ENCODE results near the gene NEU4. TPM values are rescaled to one million over a fixed set of nuclear protein-coding genes. Genes with fewer than 3 reads are reported as not detected.
"Not testable (repeated sequence)": the region's sequence is repeated elsewhere in the genome, so short reads cannot be mapped to it uniquely, and the experiment has no call there.

NEU4 gene
- total RNA-seq, 1 experiment from 2014 or later: 0.31 TPM

GRCh38 chr2:241813644-241814392 is 4.8 kb downstream of the NEU4 start:
- no peak for DNase-seq (ENCODE audit: low spot score)

DNA sequence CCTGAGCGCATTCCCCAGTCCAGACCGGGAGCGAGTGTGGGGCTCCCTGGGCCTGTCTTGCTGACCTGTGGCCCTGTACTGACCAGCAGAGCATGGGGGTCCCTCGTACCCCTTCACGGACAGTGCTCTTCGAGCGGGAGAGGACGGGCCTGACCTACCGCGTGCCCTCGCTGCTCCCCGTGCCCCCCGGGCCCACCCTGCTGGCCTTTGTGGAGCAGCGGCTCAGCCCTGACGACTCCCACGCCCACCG is 5.3 kb downstream of the NEU4 start:
- no peak for DNase-seq (ENCODE audit: low spot score)

DNA sequence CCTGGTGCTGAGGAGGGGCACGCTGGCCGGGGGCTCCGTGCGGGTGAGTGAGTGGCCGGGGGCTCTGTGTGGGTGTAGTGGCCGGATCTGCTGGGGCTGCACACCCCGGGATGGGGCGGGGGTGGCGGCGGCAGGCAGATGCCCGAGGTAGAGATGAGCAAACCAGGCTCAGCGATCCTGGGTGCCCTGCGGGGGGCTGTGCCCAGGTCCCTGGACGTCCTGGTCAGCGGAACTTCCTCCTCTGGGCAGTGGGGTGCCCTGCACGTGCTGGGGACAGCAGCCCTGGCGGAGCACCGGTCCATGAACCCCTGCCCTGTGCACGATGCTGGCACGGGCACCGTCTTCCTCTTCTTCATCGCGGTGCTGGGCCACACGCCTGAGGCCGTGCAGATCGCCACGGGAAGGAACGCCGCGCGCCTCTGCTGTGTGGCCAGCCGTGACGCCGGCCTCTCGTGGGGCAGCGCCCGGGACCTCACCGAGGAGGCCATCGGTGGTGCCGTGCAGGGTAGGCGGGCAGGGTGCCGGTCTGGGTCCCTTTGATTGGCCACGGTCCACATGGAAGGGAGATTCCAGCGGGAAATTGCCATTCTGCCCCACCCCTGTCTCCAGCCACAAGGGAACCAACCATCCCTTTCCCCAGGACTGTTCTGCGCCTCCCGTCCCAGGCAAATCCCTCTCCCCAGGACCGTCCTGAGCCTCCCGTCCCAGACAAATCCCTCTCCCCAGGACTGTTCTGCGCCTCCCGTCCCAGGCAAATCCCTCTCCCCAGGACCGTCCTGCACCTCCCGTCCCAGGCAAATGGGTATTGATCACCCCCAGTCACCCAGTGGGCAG is 5.9 kb downstream of the NEU4 start:
- no peak for DNase-seq (ENCODE audit: low spot score)

GRCh38 chr2:241815477-241816430 is 6.8 kb downstream of the NEU4 start:
- DNase-seq (ENCODE audit: low spot score): no peak

- no peak for DNase-seq (ENCODE audit: low spot score)
These were observed 7.6 kb downstream of the NEU4 start for GRCh38 chr2:241816431-241817121.

- no peak for DNase-seq (ENCODE audit: low spot score)
These were observed 8.3 kb downstream of the NEU4 start for GRCh38 chr2:241817126-241817820.

- DNase-seq (ENCODE audit: low spot score): not testable (repeated sequence)
These were observed 8.8 kb downstream of the NEU4 start for GRCh38 chr2:241817821-241818215.

DNA sequence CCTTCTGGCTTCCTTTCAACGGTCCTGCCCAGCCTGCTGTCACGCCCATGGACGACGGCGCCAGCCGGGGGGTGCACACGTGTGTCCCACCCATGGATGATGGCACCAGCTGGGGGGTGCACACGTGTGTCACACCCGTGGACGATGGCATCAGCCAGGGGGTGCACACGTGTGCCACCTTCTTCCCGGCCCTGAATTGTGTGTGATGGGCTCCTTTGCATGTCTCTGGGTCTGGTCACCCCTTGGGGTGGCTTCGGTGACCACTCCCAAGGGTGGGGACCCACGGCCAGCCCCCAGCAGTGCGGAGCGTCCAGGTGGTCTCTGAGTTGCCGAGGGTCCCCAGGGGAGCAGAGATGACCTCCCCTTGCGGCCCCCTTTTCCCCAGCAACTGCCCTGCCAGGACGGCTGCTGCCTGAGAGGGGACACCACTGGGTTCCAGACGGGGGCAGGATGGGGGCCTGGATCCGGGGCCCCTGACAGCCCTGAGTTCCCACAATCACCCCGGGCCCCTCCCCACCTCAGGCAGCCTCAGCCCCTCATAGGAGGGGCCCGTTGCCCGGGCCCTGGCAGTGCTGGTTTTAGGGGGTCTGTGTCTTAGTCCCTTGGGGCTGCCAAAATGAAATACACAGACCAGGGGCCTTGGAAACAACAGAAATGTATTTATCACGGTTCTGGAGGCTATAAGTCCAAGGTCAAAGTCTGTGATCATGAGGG is 9.4 kb downstream of the NEU4 start:
- DNase-seq (ENCODE audit: low spot score): no peak

- DNase-seq (ENCODE audit: low spot score): no peak
These were observed 9.9 kb downstream of the NEU4 start for GRCh38 chr2:241818943-241819270.

- DNase-seq (ENCODE audit: low spot score): not testable (repeated sequence)
These were observed 11.1 kb downstream of the NEU4 start for GRCh38 chr2:241819947-241820624.

- DNase-seq (ENCODE audit: low spot score): no peak
These were observed 11.8 kb downstream of the NEU4 start for GRCh38 chr2:241820625-241821384.

DNA sequence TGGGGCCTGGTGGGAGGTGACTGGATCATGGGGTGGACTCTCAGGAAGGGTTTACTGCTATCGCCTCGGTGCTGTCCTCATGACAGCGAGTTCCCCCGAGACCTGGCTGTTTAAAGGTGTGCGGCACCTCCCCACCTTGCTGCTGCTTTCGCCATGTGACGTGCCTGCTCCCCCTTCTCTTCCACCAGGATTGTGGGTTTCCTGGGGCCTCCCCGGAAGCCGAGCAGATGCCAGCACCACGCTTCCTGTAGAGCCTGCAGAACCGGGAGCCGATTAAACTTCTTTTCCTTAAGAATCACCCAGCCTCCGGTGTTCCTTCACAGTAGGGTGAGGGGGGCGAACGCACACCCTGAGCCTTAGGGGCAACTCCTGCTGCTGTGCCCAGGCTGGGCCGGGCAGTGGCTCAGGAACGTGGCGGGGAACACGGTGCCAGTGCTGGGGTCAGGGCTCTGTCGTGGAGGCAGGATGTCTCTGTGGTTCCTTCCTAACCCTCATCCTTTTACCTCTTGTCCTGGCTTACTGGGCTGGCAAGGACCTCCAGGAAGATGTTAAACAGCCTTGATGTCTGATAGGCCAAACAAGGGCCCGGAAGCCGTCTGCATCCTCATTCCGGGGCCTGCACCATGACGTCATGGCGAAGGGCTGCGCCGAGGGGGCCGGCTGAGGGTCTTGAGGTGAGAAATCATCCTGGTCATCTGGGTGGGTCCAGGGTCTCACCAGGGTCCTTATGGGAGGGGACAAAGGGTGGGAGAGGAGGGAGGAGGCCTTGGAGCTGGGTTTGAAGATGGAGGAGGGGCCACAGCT is 12.7 kb downstream of the NEU4 start:
- no peak for DNase-seq (ENCODE audit: low spot score)

GRCh38 chr2:241822264-241822623 is 13.3 kb downstream of the NEU4 start:
- DNase-seq (ENCODE audit: low spot score): no peak

GRCh38 chr2:241823531-241824437 is 14.8 kb downstream of the NEU4 start:
- not testable (repeated sequence) for DNase-seq (ENCODE audit: low spot score)

DNA sequence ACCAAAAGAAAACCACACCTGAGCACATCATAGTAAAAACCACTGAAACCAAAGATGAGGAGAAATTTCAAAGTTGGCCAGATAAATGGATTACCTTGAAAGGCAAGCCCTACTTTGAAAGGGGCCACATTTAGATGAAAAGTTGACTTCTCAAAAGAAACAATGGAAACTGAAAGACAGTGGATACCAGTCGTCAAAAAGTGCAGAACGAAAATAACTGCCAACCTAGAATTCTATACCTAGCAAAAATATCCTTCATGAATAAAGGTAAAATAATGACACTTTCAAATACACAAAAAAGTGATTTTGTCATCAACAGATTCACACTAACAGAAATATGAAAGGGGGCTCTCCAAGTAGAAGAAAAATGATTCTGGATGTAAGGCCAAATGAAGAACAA is 18.4 kb downstream of the NEU4 start:
- no peak for DNase-seq (ENCODE audit: low spot score)

GRCh38 chr2:241833101-241833663 is 24.2 kb downstream of the NEU4 start:
- no peak for DNase-seq (ENCODE audit: low spot score)

Measured in HT-29 (cell line).